ENCODE data around the gene ATP2B1.

ATP2B1 gene

GRCh38 chr12:89571491-89572195 lies 137.0 kb downstream of the ATP2B1 start:
- no peak overlapping the region for H3K4me3 ChIP-seq
- no peak for DNase-seq (ENCODE audit: low spot score in 2 of 2)
- in situ Hi-C loops (cut with MboI; ENCODE audit: low sequenced_read_pairs), result no loop called here
- peaks cover 6% of the 10 kb centered on the region; the same call in 1 of the 2 replicates for H3K4me1 ChIP-seq
- H3K27me3 ChIP-seq (ENCODE audit: low read depth), result no peaks in the 10 kb centered on the region
- no peaks in the 10 kb centered on the region for H3K9me3 ChIP-seq
- H3K36me3 ChIP-seq (replicated peaks), result no peaks in the 10 kb centered on the region

- in situ Hi-C loops (cut with MboI; ENCODE audit: low sequenced_read_pairs), result no loop called here
- H3K27me3 ChIP-seq (ENCODE audit: low read depth), result no peaks in the 10 kb centered on the region
- no peak overlapping the region for H3K4me3 ChIP-seq
- DNase-seq (ENCODE audit: low spot score in 2 of 2), result no peak
- no peaks in the 10 kb centered on the region for H3K4me1 ChIP-seq
- H3K9me3 ChIP-seq, result no peaks in the 10 kb centered on the region
- H3K36me3 ChIP-seq (replicated peaks), result no peaks in the 10 kb centered on the region
Measured at GRCh38 chr12:89568484-89568883, 140.2 kb downstream of the ATP2B1 start.

GRCh38 chr12:89567691-89568239 lies 140.9 kb downstream of the ATP2B1 start:
- no peaks in the 10 kb centered on the region for H3K36me3 ChIP-seq (replicated peaks)
- in situ Hi-C loops (cut with MboI; ENCODE audit: low sequenced_read_pairs), result no loop called here
- H3K4me3 ChIP-seq, result no peak overlapping the region
- no peak for DNase-seq (ENCODE audit: low spot score in 2 of 2)
- H3K27me3 ChIP-seq (ENCODE audit: low read depth), result no peaks in the 10 kb centered on the region
- H3K9me3 ChIP-seq, result no peaks in the 10 kb centered on the region
- H3K4me1 ChIP-seq, result no peaks in the 10 kb centered on the region

GRCh38 chr12:89566615-89567014 lies 142.0 kb downstream of the ATP2B1 start:
- in situ Hi-C loops (cut with MboI; ENCODE audit: low sequenced_read_pairs), result no loop called here
- H3K4me1 ChIP-seq, result no peaks in the 10 kb centered on the region
- no peak overlapping the region for H3K4me3 ChIP-seq
- no peaks in the 10 kb centered on the region for H3K36me3 ChIP-seq (replicated peaks)
- no peaks in the 10 kb centered on the region for H3K27me3 ChIP-seq (ENCODE audit: low read depth)
- DNase-seq (ENCODE audit: low spot score in 2 of 2), result no peak
- H3K9me3 ChIP-seq, result no peaks in the 10 kb centered on the region

- no peaks in the 10 kb centered on the region for H3K36me3 ChIP-seq (replicated peaks)
- no peaks in the 10 kb centered on the region for H3K27me3 ChIP-seq (ENCODE audit: low read depth)
- in situ Hi-C loops (cut with MboI; ENCODE audit: low sequenced_read_pairs), result no loop called here
- no peaks in the 10 kb centered on the region for H3K9me3 ChIP-seq
- no peak overlapping the region for H3K4me3 ChIP-seq
- no peak for DNase-seq (ENCODE audit: low spot score in 2 of 2)
- H3K4me1 ChIP-seq, result no peaks in the 10 kb centered on the region
Measured at GRCh38 chr12:89565002-89565401, 143.6 kb downstream of the ATP2B1 start.

- no peaks in the 10 kb centered on the region for H3K4me1 ChIP-seq
- no peaks in the 10 kb centered on the region for H3K9me3 ChIP-seq
- no peaks in the 10 kb centered on the region for H3K27me3 ChIP-seq (ENCODE audit: low read depth)
- no peak for DNase-seq (ENCODE audit: low spot score in 2 of 2)
- in situ Hi-C loops (cut with MboI; ENCODE audit: low sequenced_read_pairs), result no loop called here
- H3K36me3 ChIP-seq (replicated peaks), result no peaks in the 10 kb centered on the region
- no peak overlapping the region for H3K4me3 ChIP-seq
Measured at GRCh38 chr12:89559753-89560152, 148.9 kb downstream of the ATP2B1 start.

- Histone ChIP-seq H3K27me3 (ENCODE audit: low read depth) (no peaks in the 10 kb centered on the region), H3K36me3 (replicated peaks) (no peaks in the 10 kb centered on the region), H3K4me1 (no peaks in the 10 kb centered on the region), H3K9me3 (no peaks in the 10 kb centered on the region; the same call in 1 of the 2 replicates), H3K4me3 (no peak overlapping the region)
- in situ Hi-C loops (cut with MboI; ENCODE audit: low sequenced_read_pairs), result no loop called here
- DNase-seq (ENCODE audit: low spot score in 2 of 2), result no peak
Measured at GRCh38 chr12:89556976-89557375, 151.7 kb downstream of the ATP2B1 start.

GRCh38 chr12:89552376-89552775 lies 156.3 kb downstream of the ATP2B1 start:
- Histone ChIP-seq H3K9me3 (no peaks in the 10 kb centered on the region; the same call in 1 of the 2 replicates), H3K36me3 (replicated peaks) (no peaks in the 10 kb centered on the region), H3K4me1 (no peaks in the 10 kb centered on the region), H3K4me3 (no peak overlapping the region), H3K27me3 (ENCODE audit: low read depth) (peaks cover 4% of the 10 kb centered on the region; the same call in 1 of the 2 replicates)
- in situ Hi-C loops (cut with MboI; ENCODE audit: low sequenced_read_pairs), result no loop called here
- no peak for DNase-seq (ENCODE audit: low spot score in 2 of 2)

- Histone ChIP-seq H3K9me3 (no peaks in the 10 kb centered on the region; the same call in 1 of the 2 replicates), H3K4me1 (no peaks in the 10 kb centered on the region), H3K36me3 (replicated peaks) (no peaks in the 10 kb centered on the region), H3K4me3 (no peak overlapping the region), H3K27me3 (ENCODE audit: low read depth) (peaks cover 4% of the 10 kb centered on the region; the same call in 1 of the 2 replicates)
- DNase-seq (ENCODE audit: low spot score in 2 of 2), result no peak
- in situ Hi-C loops (cut with MboI; ENCODE audit: low sequenced_read_pairs), result no loop called here
Measured at GRCh38 chr12:89551747-89552146, 156.9 kb downstream of the ATP2B1 start.

- Histone ChIP-seq H3K9me3 (no peaks in the 10 kb centered on the region), H3K4me1 (no peaks in the 10 kb centered on the region), H3K4me3 (no peak overlapping the region), H3K27me3 (ENCODE audit: low read depth) (peaks cover 4% of the 10 kb centered on the region; the same call in 1 of the 2 replicates), H3K36me3 (replicated peaks) (no peaks in the 10 kb centered on the region)
- in situ Hi-C loops (cut with MboI; ENCODE audit: low sequenced_read_pairs), result loop anchor here (25.0 kb wide), 1 partner anchor 1365 kb away; no protein-coding TSS in a partner anchor
- no peak for DNase-seq (ENCODE audit: low spot score in 2 of 2)
Measured at GRCh38 chr12:89547101-89547500, 161.5 kb downstream of the ATP2B1 start.

- in situ Hi-C loops (cut with MboI; ENCODE audit: low sequenced_read_pairs), result loop anchor here (25.0 kb wide), 1 partner anchor 1366 kb away; no protein-coding TSS in a partner anchor
- H3K4me1 ChIP-seq, result no peaks in the 10 kb centered on the region
Measured at GRCh38 chr12:89546151-89546550, 162.5 kb downstream of the ATP2B1 start.

GRCh38 chr12:89544681-89545184 lies 163.9 kb downstream of the ATP2B1 start:
- DNase-seq (ENCODE audit: low spot score in 2 of 2), result no peak
- Histone ChIP-seq H3K4me3 (no peak overlapping the region), H3K36me3 (replicated peaks) (no peaks in the 10 kb centered on the region), H3K9me3 (no peaks in the 10 kb centered on the region), H3K4me1 (no peaks in the 10 kb centered on the region), H3K27me3 (ENCODE audit: low read depth) (peaks cover 4% of the 10 kb centered on the region; the same call in 1 of the 2 replicates)
- in situ Hi-C loops (cut with MboI; ENCODE audit: low sequenced_read_pairs), result loop anchor here (25.0 kb wide), 1 partner anchor 1368 kb away; no protein-coding TSS in a partner anchor

More at GRCh38 chr12:89546151-89546550, 162.5 kb downstream of the ATP2B1 start:
- Histone ChIP-seq H3K36me3 (replicated peaks) (no peaks in the 10 kb centered on the region), H3K9me3 (no peaks in the 10 kb centered on the region), H3K27me3 (ENCODE audit: low read depth) (peaks cover 4% of the 10 kb centered on the region; the same call in 1 of the 2 replicates), H3K4me3 (no peak overlapping the region)
- no peak for DNase-seq (ENCODE audit: low spot score in 2 of 2)

GRCh38 chr12:89544022-89544421 lies 164.6 kb downstream of the ATP2B1 start:
- H3K9me3 ChIP-seq, result no peaks in the 10 kb centered on the region
- in situ Hi-C loops (cut with MboI; ENCODE audit: low sequenced_read_pairs), result loop anchor here (25.0 kb wide), 1 partner anchor 1368 kb away; no protein-coding TSS in a partner anchor

More at GRCh38 chr12:89544022-89544421, 164.6 kb downstream of the ATP2B1 start:
- H3K27me3 ChIP-seq (ENCODE audit: low read depth), result peaks cover 4% of the 10 kb centered on the region; the same call in 1 of the 2 replicates
- no peak for DNase-seq (ENCODE audit: low spot score in 2 of 2)
- no peaks in the 10 kb centered on the region for H3K4me1 ChIP-seq
- H3K36me3 ChIP-seq (replicated peaks), result no peaks in the 10 kb centered on the region
- H3K4me3 ChIP-seq, result no peak overlapping the region
